WI38 (cell line): ENCODE data around the gene LNX1.
A peak's percentile ranks its signal among the peaks of the same experiment; 100 is the strongest.
"Not testable (repeated sequence)": the region's sequence is repeated elsewhere in the genome, so short reads cannot be mapped to it uniquely, and the experiment has no call there.

Experiments
- H3K4me3 ChIP-seq: 2 replicates; pipeline ENCODE4 v1.5.1; 2011; ENCODE audit warnings: low read depth, mild to moderate bottlenecking, control low read depth, low read length
- TF ChIP-seq, protein P1 (sequence below): IDR thresholded peaks from 2 replicates; pipeline ENCODE4 v1.5.1; 2012; ENCODE audit warnings: low read depth, mild to moderate bottlenecking, control low read depth, low read length

LNX1 gene

DNA sequence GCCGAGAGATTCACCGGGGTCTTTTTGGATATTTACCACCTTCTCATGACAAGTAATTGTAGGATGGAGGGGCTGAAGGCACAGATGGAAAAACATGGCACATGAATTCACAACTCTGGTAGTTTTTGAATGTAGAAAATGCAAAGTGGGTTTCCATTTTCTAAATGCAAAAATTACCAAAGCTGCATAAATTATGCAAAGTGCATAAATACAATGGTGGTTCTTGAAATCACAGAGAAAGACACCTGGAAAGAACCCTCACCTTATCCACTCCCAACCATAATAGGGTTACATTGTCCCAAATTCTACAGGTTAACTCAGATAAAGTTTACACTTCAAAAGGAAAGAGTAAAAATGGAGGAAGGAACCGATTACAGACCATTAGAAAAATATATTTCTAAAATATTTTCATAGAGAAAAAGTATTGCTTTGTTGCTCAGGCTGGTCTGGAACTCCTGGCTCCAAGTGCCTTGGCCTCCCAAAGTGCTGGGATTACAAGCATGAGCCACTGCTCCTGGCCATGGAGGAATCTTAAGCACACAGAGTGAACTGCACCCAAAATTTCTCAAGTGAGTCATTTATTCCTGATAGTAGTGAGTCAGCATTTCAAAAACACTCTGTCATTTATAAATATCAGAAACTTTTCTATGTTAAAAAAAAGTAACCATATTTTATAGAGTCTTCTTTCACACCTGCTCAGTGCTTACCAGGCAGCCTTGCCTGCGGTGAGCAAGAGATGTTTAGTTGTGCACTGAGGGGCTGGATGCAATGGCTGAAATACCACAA lies 112.4 kb downstream of the LNX1 start:
- TF ChIP-seq, protein P1, sequence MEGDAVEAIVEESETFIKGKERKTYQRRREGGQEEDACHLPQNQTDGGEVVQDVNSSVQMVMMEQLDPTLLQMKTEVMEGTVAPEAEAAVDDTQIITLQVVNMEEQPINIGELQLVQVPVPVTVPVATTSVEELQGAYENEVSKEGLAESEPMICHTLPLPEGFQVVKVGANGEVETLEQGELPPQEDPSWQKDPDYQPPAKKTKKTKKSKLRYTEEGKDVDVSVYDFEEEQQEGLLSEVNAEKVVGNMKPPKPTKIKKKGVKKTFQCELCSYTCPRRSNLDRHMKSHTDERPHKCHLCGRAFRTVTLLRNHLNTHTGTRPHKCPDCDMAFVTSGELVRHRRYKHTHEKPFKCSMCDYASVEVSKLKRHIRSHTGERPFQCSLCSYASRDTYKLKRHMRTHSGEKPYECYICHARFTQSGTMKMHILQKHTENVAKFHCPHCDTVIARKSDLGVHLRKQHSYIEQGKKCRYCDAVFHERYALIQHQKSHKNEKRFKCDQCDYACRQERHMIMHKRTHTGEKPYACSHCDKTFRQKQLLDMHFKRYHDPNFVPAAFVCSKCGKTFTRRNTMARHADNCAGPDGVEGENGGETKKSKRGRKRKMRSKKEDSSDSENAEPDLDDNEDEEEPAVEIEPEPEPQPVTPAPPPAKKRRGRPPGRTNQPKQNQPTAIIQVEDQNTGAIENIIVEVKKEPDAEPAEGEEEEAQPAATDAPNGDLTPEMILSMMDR = no peak
- no peak overlapping the region for H3K4me3 ChIP-seq

DNA sequence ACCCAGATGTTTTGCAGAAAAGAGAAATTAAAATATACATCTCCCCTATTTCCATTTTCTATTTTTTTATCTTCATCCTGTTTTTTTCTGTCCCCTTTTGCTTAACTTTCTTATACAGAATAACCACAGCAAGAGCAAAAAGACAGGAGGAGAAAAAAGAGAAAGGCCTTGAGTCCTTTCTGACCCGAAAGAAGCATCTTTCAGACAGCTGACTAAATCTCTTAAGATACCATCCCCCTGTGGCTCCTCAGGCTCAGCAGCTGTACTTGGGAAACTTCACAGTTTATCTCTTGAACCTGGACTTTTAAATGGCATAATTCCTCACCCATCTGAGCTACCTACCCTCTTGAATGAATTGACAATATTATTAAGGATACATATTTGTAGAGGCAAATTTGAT lies 113.7 kb downstream of the LNX1 start:
- TF ChIP-seq, protein P1 = no peak
- no peak overlapping the region for H3K4me3 ChIP-seq

DNA sequence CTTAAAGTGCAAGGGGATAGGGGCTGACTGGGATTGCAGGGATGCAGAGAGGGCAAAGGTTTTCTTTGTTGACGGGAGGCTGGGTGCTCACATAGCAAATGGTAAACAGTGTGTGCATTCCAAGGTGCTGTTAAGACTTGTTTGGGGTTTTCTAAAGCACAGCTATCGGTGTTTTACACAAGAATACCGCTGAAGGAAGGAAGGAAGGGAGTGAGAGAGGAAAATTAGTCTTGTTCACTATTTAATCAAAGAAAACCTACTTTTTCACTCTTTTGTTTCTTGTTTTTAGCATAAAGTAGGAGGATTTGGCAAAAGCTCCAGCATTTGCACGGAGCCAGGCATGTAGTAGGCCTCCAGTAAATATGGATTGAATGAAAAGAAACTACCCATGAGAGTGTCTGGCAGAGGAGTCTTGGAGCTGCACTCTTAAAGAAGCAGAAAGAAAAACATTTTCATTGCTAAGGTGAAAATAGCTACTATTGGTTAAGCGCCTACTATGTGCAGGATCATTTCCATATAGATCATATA lies 114.2 kb downstream of the LNX1 start:
- TF ChIP-seq, protein P1 = no peak
- H3K4me3 ChIP-seq = peak overlapping the region; percentile 41

DNA sequence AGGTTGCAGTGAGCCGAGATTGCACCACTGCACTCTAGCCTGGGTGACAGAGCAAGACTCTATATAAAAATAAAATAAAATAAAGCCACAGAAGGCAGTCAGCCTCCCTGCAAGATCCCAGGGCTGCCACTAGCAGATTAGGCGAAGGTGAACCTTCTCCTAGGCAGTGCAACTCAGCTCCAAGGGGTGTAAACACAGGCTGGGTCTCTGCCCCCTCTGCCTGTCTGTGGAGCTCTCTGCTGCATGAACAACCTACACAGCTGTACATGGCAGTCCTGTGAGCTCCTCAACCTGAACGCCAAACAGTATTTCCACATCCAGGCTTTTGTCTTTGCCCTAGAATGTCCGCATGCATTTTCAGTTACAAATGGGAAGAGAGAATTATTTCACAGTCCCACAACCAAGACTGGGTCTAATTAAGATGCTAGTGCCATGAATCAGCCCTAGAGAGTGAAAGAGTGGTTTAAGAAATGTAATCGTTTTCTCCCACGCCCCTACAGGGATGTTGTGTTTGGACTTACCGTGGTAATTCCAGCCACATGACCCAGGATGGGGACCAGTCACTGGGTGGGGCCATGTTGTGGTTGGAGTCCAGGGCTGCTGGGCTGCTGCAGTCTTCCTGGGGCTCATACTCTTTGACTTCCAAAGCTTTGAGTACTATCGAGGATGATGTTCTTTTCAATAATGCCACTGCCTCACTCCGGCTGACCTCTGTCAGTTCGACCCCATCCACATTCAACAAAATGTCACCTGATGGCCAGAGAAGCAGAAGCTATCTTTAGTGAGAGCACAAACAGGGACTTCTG lies 114.9 kb downstream of the LNX1 start:
- H3K4me3 ChIP-seq = peak overlapping the region; percentile 41
- TF ChIP-seq, protein P1 = no peak

DNA sequence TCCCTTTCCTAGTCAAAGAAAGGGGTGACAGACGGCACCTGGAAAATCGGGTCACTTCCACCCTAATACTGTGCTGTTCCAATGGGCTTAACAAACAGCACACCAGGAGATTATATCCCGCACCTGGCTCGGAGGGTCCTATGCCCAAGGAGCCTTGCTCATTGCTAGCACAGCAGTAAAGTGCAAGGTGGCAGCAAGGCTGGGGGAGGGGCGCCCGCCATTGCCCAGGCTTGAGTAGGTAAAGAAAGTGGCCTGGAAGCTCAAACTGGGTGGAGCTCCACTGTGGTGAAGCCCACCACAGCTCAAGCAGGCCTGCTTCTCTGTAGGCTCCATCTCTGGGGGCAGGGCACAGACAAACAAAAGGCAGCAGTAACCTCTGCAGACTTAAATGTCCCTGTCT lies 124.7 kb downstream of the LNX1 start:
- not testable (repeated sequence) for H3K4me3 ChIP-seq

DNA sequence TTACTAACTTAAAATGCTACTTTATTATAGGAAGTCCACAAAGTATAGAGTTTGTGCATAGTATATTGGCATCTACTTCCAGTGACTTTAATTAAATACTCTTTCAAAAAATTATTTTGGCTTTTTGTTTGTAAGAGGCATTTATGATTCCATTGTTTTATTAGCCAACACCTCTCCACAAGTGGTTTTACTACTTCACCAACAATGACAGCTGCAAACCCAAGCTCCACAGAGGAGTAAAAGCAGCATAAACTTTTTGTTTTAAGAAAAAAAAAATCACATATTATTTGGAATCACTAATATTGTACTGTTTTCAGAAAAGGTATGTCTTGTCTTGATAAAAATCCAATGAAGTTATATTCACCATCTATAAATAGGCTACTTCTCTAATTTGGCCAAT lies 125.4 kb downstream of the LNX1 start:
- TF ChIP-seq, protein P1 = no peak

DNA sequence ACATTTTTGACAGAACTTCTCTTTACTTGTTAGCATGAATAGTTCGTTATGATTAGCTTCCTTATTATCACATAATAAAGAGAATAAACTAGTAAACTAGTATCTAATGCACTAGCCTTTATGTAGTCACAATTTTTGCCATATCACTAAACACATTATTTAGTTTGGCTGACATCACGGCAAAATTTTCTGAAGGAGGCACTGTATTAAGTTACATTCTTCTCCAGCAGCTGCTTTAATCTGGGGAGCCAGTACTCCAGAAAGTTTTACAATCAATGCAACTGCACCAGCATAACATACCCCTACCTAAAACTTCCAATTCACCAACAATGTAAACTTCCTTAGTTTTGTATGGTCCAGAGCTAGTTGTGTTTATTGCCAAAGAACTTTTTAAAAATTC lies 126.0 kb downstream of the LNX1 start:
- TF ChIP-seq, protein P1 = no peak
- H3K4me3 ChIP-seq = no peak overlapping the region

More for the DNA sequence above, 125.4 kb downstream of the LNX1 start:
- H3K4me3 ChIP-seq = no peak overlapping the region
